T-helper 17 cell (primary cell): ENCODE results near the gene MAML3. TPM values are rescaled to one million over a fixed set of nuclear protein-coding genes. Genes with fewer than 3 reads are reported as not detected.

ENCODE experiments used
- ATAC-seq: fragments of 150-1000 bp; cut with Tn5 transposase; 2 replicates; pipeline ENCODE4 v1.10.0; 2021; ENCODE audit warnings: mild to moderate bottlenecking, moderate library complexity
- DNase-seq, 3 donors: peaks; one replicate each; pipeline versions ENCODE4 v3.0.0 to v3.0.0-alpha.2; 2020 to 2021
- H3K9me3 ChIP-seq: one replicate; pipeline ENCODE4 v1.7.0; 2013; ENCODE audit warnings: low read length, mild to moderate bottlenecking; ENCODE audit not compliant: control insufficient read depth, poor library complexity, severe bottlenecking
- H3K27ac Mint-ChIP-seq: one replicate; pipeline ENCODE4 v1.8.0; 2022; ENCODE audit warnings: mild to moderate bottlenecking, moderate library complexity, mixed read lengths
- H3K27me3 Mint-ChIP-seq: one replicate; pipeline ENCODE4 v1.8.0; 2022; ENCODE audit warnings: mixed read lengths
- H3K36me3 Mint-ChIP-seq: one replicate; pipeline ENCODE4 v1.8.0; 2022; ENCODE audit warnings: low read depth, mixed read lengths
- H3K4me1 Mint-ChIP-seq: one replicate; pipeline ENCODE4 v1.8.0; 2022; ENCODE audit warnings: mild to moderate bottlenecking, mixed read lengths
- H3K4me3 Mint-ChIP-seq: one replicate; pipeline ENCODE4 v1.8.0; 2022; ENCODE audit warnings: mild to moderate bottlenecking, moderate library complexity, mixed read lengths
- total RNA-seq, 4 donors: library from RNA in 2 of 4; stranded (reverse) in 2 of 4; gene quantifications; one replicate each; pipeline ENCODE4 v1.2.3 and lab custom pipeline; 2022 to 2026

Gene MAML3
- total RNA-seq (1 to 10 TPM; 1.1 to 4.2 TPM), total RNA-seq (lab: John Stamatoyannopoulos, UW) (2.2 to 4.9 reads per million in 2 donors)

- peak; percentile 61 for ATAC-seq
- DNase-seq = peak; percentile 61 to 71 (median 68)
- peak within 1 kb of the TSS; percentile 67 for H3K27ac Mint-ChIP-seq
- H3K9me3 ChIP-seq = no peaks in the 10 kb centered on the region
- H3K4me3 Mint-ChIP-seq = peak within 1 kb of the TSS; percentile 93
- H3K27me3 Mint-ChIP-seq = no peaks in the 10 kb centered on the region
- H3K36me3 Mint-ChIP-seq = no peaks in the 10 kb centered on the region
- H3K4me1 Mint-ChIP-seq = peaks cover 20% of the 10 kb centered on the region
These were observed at the start of gene MAML3 for GRCh38 chr4:140153718-140154571. Gene MAML3, minus strand, starts transcription at chr4:140154184. Its CDS starts 857 bp downstream, at chr4:140153327.

- no peaks in the 10 kb centered on the region for H3K36me3 Mint-ChIP-seq
- no peaks in the 10 kb centered on the region for H3K27me3 Mint-ChIP-seq
- no peaks in the 10 kb centered on the region for H3K4me1 Mint-ChIP-seq
- ATAC-seq (no peak), DNase-seq (no peak)
- H3K27ac Mint-ChIP-seq = no peak overlapping the region
- no peaks in the 10 kb centered on the region for H3K9me3 ChIP-seq
- no peak overlapping the region for H3K4me3 Mint-ChIP-seq
These were observed 45.0 kb upstream of the MAML3 start for GRCh38 chr4:140198942-140199341.

GRCh38 chr4:140195806-140196205 is 41.8 kb upstream of the MAML3 start:
- ATAC-seq (no peak), DNase-seq (no peak)
- no peaks in the 10 kb centered on the region for H3K4me1 Mint-ChIP-seq
- H3K36me3 Mint-ChIP-seq = no peaks in the 10 kb centered on the region
- no peaks in the 10 kb centered on the region for H3K27me3 Mint-ChIP-seq
- H3K27ac Mint-ChIP-seq = no peak overlapping the region
- H3K9me3 ChIP-seq = no peaks in the 10 kb centered on the region
- H3K4me3 Mint-ChIP-seq = no peak overlapping the region

- no peak for ATAC-seq
- peaks cover 32% of the 10 kb centered on the region for H3K27me3 Mint-ChIP-seq
- no peaks in the 10 kb centered on the region for H3K36me3 Mint-ChIP-seq
- H3K4me3 Mint-ChIP-seq = no peak overlapping the region
- DNase-seq = no peak
- H3K9me3 ChIP-seq = no peaks in the 10 kb centered on the region
- no peak overlapping the region for H3K27ac Mint-ChIP-seq
- H3K4me1 Mint-ChIP-seq = no peaks in the 10 kb centered on the region
These were observed 35.8 kb upstream of the MAML3 start for GRCh38 chr4:140189805-140190204.

- no peak for DNase-seq
- no peaks in the 10 kb centered on the region for H3K36me3 Mint-ChIP-seq
- H3K4me3 Mint-ChIP-seq = no peak overlapping the region
- no peak for ATAC-seq
- no peaks in the 10 kb centered on the region for H3K9me3 ChIP-seq
- H3K27ac Mint-ChIP-seq = no peak overlapping the region
- H3K27me3 Mint-ChIP-seq = peaks cover 36% of the 10 kb centered on the region
- no peaks in the 10 kb centered on the region for H3K4me1 Mint-ChIP-seq
These were observed 35.0 kb upstream of the MAML3 start for GRCh38 chr4:140188975-140189374.

- Mint-ChIP-seq H3K27ac (no peak overlapping the region), H3K4me3 (no peak overlapping the region), H3K4me1 (no peaks in the 10 kb centered on the region), H3K27me3 (peaks cover 37% of the 10 kb centered on the region), H3K36me3 (no peaks in the 10 kb centered on the region)
- DNase-seq = no peak
- no peak for ATAC-seq
- no peaks in the 10 kb centered on the region for H3K9me3 ChIP-seq
These were observed 33.3 kb upstream of the MAML3 start for GRCh38 chr4:140187316-140187695.

- Mint-ChIP-seq H3K4me3 (no peak overlapping the region), H3K27ac (no peak overlapping the region), H3K27me3 (peaks cover 37% of the 10 kb centered on the region), H3K36me3 (no peaks in the 10 kb centered on the region), H3K4me1 (no peaks in the 10 kb centered on the region)
- no peaks in the 10 kb centered on the region for H3K9me3 ChIP-seq
- no peak for ATAC-seq
- DNase-seq = no peak
These were observed 32.8 kb upstream of the MAML3 start for GRCh38 chr4:140186651-140187315.

- no peaks in the 10 kb centered on the region for H3K9me3 ChIP-seq
- ATAC-seq = no peak
- Mint-ChIP-seq H3K4me1 (no peaks in the 10 kb centered on the region), H3K4me3 (no peak overlapping the region), H3K27me3 (peaks cover 37% of the 10 kb centered on the region), H3K27ac (no peak overlapping the region), H3K36me3 (no peaks in the 10 kb centered on the region)
- DNase-seq = no peak
These were observed 32.1 kb upstream of the MAML3 start for GRCh38 chr4:140186082-140186438.

- H3K4me3 Mint-ChIP-seq = no peak overlapping the region
- H3K27me3 Mint-ChIP-seq = peaks cover 40% of the 10 kb centered on the region
- ATAC-seq = no peak
These were observed 31.6 kb upstream of the MAML3 start for GRCh38 chr4:140185412-140186081.

GRCh38 chr4:140183270-140183669 is 29.3 kb upstream of the MAML3 start:
- Mint-ChIP-seq H3K4me3 (no peak overlapping the region), H3K36me3 (no peaks in the 10 kb centered on the region), H3K27me3 (peaks cover 42% of the 10 kb centered on the region), H3K27ac (no peak overlapping the region), H3K4me1 (no peaks in the 10 kb centered on the region)
- no peaks in the 10 kb centered on the region for H3K9me3 ChIP-seq
- DNase-seq (no peak), ATAC-seq (no peak)

More at GRCh38 chr4:140185412-140186081, 31.6 kb upstream of the MAML3 start:
- no peaks in the 10 kb centered on the region for H3K9me3 ChIP-seq
- Mint-ChIP-seq H3K4me1 (no peaks in the 10 kb centered on the region), H3K27ac (no peak overlapping the region), H3K36me3 (no peaks in the 10 kb centered on the region)
- DNase-seq = no peak

- Mint-ChIP-seq H3K4me1 (no peaks in the 10 kb centered on the region), H3K36me3 (no peaks in the 10 kb centered on the region), H3K27me3 (peaks cover 25% of the 10 kb centered on the region), H3K27ac (no peak overlapping the region), H3K4me3 (no peak overlapping the region)
- DNase-seq (no peak), ATAC-seq (no peak)
- no peaks in the 10 kb centered on the region for H3K9me3 ChIP-seq
These were observed 26.6 kb upstream of the MAML3 start for GRCh38 chr4:140180577-140180976.

GRCh38 chr4:140176735-140177134 is 22.8 kb upstream of the MAML3 start:
- no peaks in the 10 kb centered on the region for H3K9me3 ChIP-seq
- H3K4me3 Mint-ChIP-seq = no peak overlapping the region
- H3K27ac Mint-ChIP-seq = no peak overlapping the region
- ATAC-seq (no peak), DNase-seq (no peak)
- no peaks in the 10 kb centered on the region for H3K4me1 Mint-ChIP-seq
- peaks cover 23% of the 10 kb centered on the region for H3K27me3 Mint-ChIP-seq
- no peaks in the 10 kb centered on the region for H3K36me3 Mint-ChIP-seq

GRCh38 chr4:140174543-140174942 is 20.6 kb upstream of the MAML3 start:
- Mint-ChIP-seq H3K4me1 (no peaks in the 10 kb centered on the region), H3K27ac (no peak overlapping the region), H3K36me3 (peaks cover 2% of the 10 kb centered on the region), H3K4me3 (no peak overlapping the region), H3K27me3 (peaks cover 16% of the 10 kb centered on the region)
- ATAC-seq (no peak), DNase-seq (no peak)
- no peaks in the 10 kb centered on the region for H3K9me3 ChIP-seq
